MCF 10A (cell line): Measurements from ENCODE around the gene CCDC9B. TPM values are rescaled to one million over a fixed set of nuclear protein-coding genes. Genes with fewer than 3 reads are reported as not detected.

ENCODE experiments used
- BruUV-seq: library from RNA; stranded (reverse); fragments of 400-500 nt; replicated peaks from 2 replicates; lab custom pipeline; 2021; lab: Mats Ljungman, UMichigan
- CTCF ChIA-PET: fragments of 300-600 bp; sonication (Branson Sonifier 250); formaldehyde crosslinking; extraction: SDS; loops from one replicate; lab custom pipeline; 2021; ENCODE audit warnings: antibody characterized with exemption, inconsistent platforms; lab: Yijun Ruan, JAX
- POLR2A ChIA-PET: fragments of 300-600, 350-650 bp; sonication (Branson Sonifier 250); formaldehyde crosslinking; extraction: SDS; loops from one replicate; lab custom pipeline; 2020; ENCODE audit warnings: antibody characterized with exemption, inconsistent platforms; lab: Yijun Ruan, JAX
- DNase-seq: peaks from one replicate; pipeline ENCODE4 v3.0.0-alpha.2; 2018; ENCODE audit not compliant: unreplicated experiment
- H3K27ac Mint-ChIP-seq: one replicate; pipeline ENCODE4 v1.8.0; 2022; ENCODE audit warnings: mild to moderate bottlenecking, low read depth, mixed read lengths; ENCODE audit not compliant: unreplicated experiment
- H3K27me3 Mint-ChIP-seq: one replicate; pipeline ENCODE4 v1.8.0; 2022; ENCODE audit warnings: mixed read lengths; ENCODE audit not compliant: insufficient read depth, unreplicated experiment
- H3K36me3 Mint-ChIP-seq: one replicate; pipeline ENCODE4 v1.8.0; 2022; ENCODE audit warnings: mild to moderate bottlenecking, moderate library complexity, mixed read lengths; ENCODE audit not compliant: insufficient read depth, unreplicated experiment
- H3K4me1 Mint-ChIP-seq: one replicate; pipeline ENCODE4 v1.8.0; 2022; ENCODE audit warnings: mixed read lengths; ENCODE audit not compliant: insufficient read depth, unreplicated experiment
- H3K4me3 Mint-ChIP-seq: one replicate; pipeline ENCODE4 v1.8.0; 2022; ENCODE audit warnings: mild to moderate bottlenecking, moderate library complexity, mixed read lengths; ENCODE audit not compliant: unreplicated experiment
- H3K9me3 Mint-ChIP-seq: one replicate; pipeline ENCODE4 v1.8.0; 2022; ENCODE audit warnings: mixed read lengths; ENCODE audit not compliant: unreplicated experiment
- intact Hi-C: fragments of 100-400 bp; cut with micrococcal nuclease; formaldehyde crosslinking; loops from 2 replicates; pipeline ENCODE4 v1.14.1; 2022
- total RNA-seq: library from RNA; stranded (reverse); gene quantifications from 2 replicates; pipeline ENCODE4 v1.2.3, GENCODE V29; 2022
- TF ChIP-seq, protein P1 (sequence below): fragments of 200-600 bp; IDR thresholded peaks from one replicate; pipeline ENCODE4 v1.8.0; 2022; ENCODE audit warnings: antibody characterized with exemption, mild to moderate bottlenecking; ENCODE audit not compliant: unreplicated experiment

Gene CCDC9B
- total RNA-seq, 1 experiment from 2014 or later, result 36.0 TPM

DNA sequence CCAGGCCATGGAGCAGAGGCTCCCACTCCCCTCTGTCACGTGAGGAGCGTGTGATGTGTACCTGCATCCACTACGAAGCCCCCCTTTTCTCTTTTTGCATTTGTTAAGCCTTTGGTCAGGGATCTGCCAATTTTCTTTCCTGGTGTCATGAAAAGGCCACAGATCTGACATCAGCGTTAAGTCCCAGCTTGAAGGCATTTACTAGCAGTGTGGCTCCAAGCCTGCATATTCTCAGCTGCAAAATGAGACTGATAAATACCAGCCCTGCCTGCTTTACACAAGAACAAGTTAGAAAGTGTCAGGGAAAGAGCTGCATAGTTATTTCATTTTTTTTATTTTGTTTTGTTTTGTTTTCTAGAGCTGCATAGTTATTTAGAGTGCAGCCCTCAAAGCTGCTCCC is 55.6 kb downstream of the CCDC9B start:
- peaks cover 4% of the 10 kb centered on the region for H3K4me1 Mint-ChIP-seq
- CTCF ChIA-PET, result interaction anchor here (0.6 to 9.5 kb wide), 12 partner anchors 8 to 86 kb away, joined by 3 to 101 read pairs (median 3); no protein-coding TSS in a partner anchor
- BruUV-seq, result no TSS peak
- H3K9me3 Mint-ChIP-seq, result no peaks in the 10 kb centered on the region
- TF ChIP-seq, protein P1, sequence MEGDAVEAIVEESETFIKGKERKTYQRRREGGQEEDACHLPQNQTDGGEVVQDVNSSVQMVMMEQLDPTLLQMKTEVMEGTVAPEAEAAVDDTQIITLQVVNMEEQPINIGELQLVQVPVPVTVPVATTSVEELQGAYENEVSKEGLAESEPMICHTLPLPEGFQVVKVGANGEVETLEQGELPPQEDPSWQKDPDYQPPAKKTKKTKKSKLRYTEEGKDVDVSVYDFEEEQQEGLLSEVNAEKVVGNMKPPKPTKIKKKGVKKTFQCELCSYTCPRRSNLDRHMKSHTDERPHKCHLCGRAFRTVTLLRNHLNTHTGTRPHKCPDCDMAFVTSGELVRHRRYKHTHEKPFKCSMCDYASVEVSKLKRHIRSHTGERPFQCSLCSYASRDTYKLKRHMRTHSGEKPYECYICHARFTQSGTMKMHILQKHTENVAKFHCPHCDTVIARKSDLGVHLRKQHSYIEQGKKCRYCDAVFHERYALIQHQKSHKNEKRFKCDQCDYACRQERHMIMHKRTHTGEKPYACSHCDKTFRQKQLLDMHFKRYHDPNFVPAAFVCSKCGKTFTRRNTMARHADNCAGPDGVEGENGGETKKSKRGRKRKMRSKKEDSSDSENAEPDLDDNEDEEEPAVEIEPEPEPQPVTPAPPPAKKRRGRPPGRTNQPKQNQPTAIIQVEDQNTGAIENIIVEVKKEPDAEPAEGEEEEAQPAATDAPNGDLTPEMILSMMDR, result no peak
- intact Hi-C loops, result no loop called here
- POLR2A ChIA-PET, result interaction anchor here (0.7 kb wide), 2 partner anchors 94 to 154 kb away, joined by 3 read pairs; no protein-coding TSS in a partner anchor
- H3K27me3 Mint-ChIP-seq, result no peaks in the 10 kb centered on the region
- H3K4me3 Mint-ChIP-seq, result no peak overlapping the region
- H3K27ac Mint-ChIP-seq, result no peak overlapping the region
- peaks cover 2% of the 10 kb centered on the region for H3K36me3 Mint-ChIP-seq
- no peak for DNase-seq

DNA sequence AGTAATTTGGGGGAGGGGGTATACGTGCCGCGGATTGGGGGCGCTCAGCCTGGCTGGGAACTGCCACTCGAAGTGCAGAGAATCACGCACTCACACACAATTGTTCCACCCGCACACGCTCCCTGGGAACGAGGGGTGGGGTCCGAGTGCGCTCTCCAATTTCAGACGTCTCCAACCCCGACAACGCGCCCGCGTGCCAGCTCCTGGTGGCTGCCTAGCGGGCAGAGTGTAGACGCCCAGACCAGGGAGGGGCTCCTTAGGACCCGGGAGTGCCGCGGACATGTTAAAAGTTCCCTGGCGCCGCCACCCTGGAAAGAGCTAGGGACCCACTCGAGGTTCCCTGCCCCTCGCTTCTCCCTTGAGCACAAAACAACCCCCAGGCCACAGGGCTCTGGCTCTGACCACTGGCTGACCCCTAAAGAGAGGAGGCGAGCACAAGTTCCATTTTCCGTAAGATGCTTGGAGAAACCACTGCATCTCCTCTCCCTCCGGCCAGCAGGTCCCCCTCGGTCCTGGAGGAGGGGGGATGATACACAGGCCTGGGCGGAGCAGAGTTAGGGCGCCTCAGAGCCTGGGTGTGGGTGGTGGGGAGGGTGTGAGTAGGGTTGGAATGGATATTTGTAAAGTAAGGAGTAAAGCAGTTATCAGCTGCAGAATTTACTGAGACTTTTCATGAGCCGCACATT is 57.0 kb downstream of the CCDC9B start:
- Mint-ChIP-seq H3K27ac (no peak overlapping the region), H3K27me3 (no peaks in the 10 kb centered on the region), H3K4me3 (no peak overlapping the region), H3K9me3 (no peaks in the 10 kb centered on the region), H3K36me3 (no peaks in the 10 kb centered on the region), H3K4me1 (no peaks in the 10 kb centered on the region)
- no peak for DNase-seq
- TF ChIP-seq, protein P1, result no peak
- ChIA-PET CTCF (interaction anchor here (0.7 to 1.8 kb wide), 8 partner anchors 7 to 66 kb away, joined by 3 to 8 read pairs (median 3); no protein-coding TSS in a partner anchor), POLR2A (no interaction called here)
- BruUV-seq, result no TSS peak
- intact Hi-C loops, result no loop called here

DNA sequence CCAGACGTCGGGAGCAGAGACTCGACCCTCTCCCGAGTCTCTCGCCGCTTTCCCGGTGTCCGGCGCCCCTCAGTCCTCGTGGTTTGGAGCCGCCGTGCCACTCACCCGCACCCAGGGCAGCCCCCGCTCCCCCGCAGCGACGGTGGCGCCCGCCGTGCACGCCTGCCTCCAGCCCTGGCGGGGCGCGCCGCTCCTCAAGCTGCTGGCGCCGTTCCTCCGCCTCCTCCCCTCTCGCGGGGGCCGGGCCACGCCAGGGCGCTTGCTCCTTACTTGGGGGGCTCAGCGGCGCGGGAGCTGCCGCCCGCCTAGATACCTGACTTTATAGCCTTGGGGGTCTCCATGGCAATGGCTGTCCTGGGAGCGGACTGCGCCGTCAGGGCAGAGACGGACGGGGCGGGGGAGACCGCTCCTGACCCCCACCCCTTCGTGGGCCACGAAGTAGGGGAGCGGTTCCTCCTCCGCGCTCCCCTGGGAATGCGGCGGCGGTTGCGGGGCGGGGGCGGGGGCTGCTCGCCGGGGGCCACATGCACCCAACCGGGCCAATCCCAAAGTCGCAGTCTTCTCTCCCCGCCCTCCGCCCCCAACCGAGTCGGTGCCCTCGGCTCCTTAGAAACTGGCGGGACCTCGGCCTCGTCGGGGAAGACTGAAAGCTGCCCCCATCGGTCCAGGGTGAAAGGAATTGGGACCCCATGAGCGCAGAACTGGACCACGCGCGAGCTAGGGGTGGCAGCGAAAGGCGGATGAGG is 57.7 kb downstream of the CCDC9B start, which contains the start of gene ANKRD63:
TSS of gene ANKRD63 (minus strand) at position 196 of the 746 bp plus-strand sequence. CDS start 478 bp downstream, outside the sequence.
- H3K27ac Mint-ChIP-seq, result no peak within 1 kb of the TSS
- H3K4me3 Mint-ChIP-seq, result peak within 1 kb of the TSS; percentile 64
- H3K36me3 Mint-ChIP-seq, result no peaks in the 10 kb centered on the region
- TF ChIP-seq, protein P1, result no peak
- no TSS peak for BruUV-seq
- H3K27me3 Mint-ChIP-seq, result no peaks in the 10 kb centered on the region
- H3K4me1 Mint-ChIP-seq, result no peaks in the 10 kb centered on the region
- POLR2A ChIA-PET, result interaction anchor here (0.6 kb wide), 1 partner anchor 51 kb away, joined by 4 read pairs; no protein-coding TSS in a partner anchor
- CTCF ChIA-PET, result interaction anchor here (0.7 to 1.8 kb wide), 6 partner anchors 9 to 66 kb away, joined by 3 to 8 read pairs (median 3); no protein-coding TSS in a partner anchor
- H3K9me3 Mint-ChIP-seq, result no peaks in the 10 kb centered on the region
- intact Hi-C loops, result no loop called here
- no peak for DNase-seq
